HG02678 (cell line): Measurements from ENCODE around the gene KDM3B.

Source experiments
- ATAC-seq: cut with Tn5 transposase; IDR thresholded peaks from one replicate; pipeline ENCODE4 v1.9.1; 2021; ENCODE audit warnings: mild to moderate bottlenecking, moderate library complexity; ENCODE audit not compliant: unreplicated experiment

KDM3B gene

DNA sequence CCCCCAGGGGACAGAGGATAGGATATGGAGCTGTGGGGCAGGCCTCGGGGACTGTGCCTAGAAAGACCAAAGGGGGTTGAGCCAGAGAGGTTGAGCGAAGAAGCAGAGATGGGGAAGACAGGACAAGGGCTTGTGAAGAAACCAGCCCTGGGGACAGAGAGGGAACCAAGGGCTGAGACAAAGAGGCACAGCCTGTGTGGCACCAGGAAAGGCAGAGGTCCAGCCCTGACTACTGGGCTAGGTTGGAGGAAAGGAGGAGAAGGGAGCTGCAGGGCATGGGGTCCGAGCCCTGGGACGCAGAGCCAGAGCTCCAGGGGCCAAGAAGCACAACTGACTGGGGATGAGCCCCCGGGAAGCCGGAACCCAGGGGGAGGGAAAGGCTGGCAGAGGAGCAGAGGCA, 95.6 kb downstream of the KDM3B start:
- ATAC-seq: no peak

DNA sequence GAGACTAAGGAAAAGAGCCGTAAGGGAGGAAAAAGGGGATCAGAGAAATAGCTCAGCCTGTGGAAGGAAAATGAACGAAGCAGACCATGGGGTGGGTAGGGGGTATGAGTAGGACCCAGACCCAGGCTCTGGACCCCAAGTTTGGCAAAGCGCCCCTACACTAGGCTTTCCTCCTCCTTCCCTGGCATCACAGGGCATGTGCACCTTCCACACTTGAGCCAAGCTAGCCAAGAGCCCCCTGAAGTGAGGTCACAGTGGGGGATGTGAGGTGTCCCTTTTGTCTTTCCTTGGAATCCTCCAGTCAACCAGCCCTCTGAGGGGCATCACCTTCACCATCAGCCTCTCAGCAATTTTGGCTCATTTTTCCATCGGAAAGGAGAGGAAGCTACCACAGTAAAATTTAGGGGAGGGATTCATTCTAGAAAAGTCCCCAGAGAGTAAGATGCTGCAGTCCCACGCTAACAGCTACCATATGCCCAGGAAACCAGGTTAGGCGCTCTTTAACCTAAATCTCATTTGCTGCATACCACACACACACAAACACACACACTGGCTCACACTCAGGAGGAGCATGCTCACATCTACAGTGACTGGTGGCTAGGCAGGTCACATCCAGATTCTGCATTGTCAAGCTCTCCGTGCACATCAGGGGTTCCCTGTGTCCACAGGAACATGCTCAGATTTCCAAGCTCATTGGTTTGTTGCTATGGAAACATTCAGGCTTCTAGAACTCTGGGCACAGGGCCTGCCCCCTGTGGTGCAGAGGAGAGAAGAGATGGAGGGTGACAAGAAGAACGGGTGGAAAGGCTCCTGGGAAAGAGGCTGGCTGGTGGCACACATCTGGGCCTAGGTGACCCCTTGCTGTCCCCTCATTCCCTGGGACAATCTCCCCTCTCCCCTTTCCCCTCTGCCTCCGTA, 96.3 kb downstream of the KDM3B start:
- no peak for ATAC-seq

DNA sequence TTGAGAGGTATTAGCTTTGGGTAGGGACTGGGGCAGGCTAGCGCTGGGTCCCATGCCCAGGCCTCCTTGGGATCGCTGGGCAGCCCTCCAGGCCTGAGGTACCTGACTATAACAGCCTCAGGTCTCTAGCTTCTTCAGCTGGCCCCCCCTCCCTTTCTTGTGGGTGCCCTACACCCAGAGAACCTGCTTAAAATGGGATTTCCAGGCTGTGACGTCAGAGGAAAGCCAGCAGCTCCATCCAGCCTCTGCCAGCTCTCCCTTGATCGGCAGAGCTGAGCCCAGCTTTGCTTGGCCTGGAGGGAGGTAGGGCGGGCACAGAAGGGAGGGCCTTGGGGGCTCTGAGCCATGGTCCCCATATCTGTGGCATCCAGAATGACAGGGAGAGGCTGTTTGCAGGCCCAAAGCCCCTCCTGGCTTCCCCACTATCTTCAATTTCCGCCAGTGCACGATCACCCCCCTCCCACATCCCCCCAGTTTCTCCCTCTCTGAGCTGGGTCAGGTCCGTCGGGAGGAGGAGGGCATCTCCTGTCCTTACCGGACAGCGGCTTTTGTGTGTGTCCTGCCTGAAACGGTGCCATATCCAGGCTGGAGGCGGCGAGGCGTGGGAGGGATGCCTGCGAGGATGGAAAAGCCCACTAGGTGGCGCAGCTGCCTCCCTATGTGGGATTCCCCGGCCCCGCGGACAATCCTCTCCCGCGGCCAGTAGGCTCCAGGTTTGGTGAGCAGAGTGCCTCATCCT, 97.2 kb downstream of the KDM3B start:
- no peak for ATAC-seq

DNA sequence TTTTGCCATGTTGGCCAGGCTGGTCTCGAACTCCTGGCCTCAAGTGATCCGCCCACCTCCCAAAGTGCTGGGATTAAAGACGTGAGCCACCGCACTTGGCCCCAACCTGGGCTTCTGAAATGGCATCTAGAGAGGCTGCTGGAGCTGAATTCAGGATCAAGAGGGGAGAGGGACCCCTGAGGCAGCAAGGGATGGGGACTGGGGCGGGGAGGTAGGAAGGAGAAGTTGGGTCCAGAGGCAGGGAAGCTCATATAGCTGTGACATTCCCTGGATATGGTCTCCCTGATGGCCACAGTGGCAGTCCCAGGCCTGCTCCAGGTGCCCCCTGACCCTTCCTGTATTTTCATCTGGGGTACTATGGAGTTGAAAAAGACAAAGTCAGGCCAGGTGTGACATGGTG, 98.5 kb downstream of the KDM3B start:
- ATAC-seq: no peak

DNA sequence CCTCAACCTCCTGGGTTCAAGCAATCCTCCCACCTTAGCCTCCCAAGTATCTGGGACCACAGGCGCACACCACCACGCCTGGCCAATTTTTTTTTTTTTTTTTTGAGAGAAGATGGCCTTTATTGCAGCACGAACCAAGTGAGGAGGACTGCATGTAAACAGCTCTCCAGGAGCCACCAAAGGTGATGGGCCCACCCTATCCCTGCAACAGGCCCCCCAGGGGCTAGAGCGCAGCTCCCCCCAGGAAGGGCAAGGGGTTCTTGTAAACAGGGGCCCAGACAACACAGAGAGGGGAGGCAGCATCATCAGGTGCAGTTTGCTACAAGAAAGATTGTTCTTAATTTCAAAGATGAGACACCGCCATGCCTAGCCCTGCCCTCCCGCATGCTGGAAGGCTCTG, 100.2 kb downstream of the KDM3B start:
- ATAC-seq: no peak

DNA sequence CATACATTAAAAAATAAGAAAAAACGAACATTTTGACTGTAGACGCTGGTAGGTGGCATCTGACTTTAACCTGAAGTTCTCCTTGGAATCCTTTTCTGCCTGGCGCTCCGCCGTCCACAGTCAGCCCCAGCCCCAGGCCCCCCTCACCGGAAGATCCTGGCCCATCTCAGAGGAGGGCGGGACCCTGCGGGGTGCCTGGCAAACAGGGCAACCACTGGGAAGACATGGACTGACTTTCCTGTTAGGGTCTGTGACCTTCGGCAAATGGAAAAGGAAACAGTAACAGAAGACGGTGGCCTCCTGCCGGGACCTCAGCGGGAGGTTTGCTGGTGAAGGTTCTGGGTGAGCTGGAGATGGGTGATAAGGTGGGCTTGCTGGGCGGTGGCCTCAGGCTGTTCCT, 101.1 kb downstream of the KDM3B start:
- no peak for ATAC-seq

DNA sequence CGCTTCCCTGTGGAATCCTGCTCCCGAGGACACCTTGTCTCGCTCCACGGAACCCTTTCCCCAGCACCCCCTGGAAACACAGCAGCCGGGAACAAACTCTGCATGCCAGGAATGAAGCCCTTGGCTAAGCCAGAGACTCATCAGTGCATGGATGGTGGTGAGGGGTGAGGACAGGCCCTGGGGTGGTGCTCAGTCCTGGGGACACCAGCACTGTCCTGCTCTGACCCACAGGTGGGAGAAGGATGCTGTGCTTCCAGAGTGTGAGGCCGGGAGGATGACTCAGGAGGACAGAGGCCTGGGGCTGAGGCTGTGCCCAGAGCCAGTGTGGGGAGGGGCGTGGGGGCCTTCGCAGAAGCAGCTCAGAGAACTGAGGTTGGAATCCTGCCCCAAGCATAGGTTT, 101.6 kb downstream of the KDM3B start:
- ATAC-seq: no peak

DNA sequence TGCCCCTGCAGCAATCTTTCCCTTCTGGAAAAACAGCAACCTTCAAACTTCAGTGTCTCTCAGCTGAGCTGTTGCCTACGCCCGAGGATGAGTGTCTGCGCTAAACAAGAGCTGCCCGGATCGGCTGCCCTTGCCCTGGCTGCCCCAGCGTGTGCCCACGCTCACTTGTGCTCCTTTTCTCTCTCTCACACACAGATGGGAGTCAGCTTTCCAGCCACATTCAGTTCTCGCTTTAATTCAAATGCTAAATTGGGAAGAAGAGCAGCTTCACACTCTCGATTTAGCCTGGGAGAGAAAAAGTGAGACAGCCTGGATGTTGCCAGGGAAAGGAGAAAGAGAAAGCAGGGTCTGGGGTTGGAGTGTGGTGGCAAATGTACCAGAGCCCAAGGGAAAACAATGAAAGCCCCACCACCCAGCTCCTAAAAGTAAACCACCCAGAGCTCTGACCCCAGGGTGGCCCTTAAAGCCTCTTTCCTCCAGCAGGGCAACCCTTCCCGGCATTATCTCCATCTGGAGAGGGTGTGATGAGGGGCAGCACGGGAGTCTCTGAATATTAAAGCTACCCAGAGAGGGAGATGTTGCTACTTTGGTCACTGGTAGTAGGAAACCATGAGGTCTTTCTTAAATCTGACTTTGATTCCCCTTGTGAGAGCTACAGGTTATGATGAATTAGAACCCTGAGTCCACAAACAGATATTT, 102.9 kb downstream of the KDM3B start:
- no peak for ATAC-seq

DNA sequence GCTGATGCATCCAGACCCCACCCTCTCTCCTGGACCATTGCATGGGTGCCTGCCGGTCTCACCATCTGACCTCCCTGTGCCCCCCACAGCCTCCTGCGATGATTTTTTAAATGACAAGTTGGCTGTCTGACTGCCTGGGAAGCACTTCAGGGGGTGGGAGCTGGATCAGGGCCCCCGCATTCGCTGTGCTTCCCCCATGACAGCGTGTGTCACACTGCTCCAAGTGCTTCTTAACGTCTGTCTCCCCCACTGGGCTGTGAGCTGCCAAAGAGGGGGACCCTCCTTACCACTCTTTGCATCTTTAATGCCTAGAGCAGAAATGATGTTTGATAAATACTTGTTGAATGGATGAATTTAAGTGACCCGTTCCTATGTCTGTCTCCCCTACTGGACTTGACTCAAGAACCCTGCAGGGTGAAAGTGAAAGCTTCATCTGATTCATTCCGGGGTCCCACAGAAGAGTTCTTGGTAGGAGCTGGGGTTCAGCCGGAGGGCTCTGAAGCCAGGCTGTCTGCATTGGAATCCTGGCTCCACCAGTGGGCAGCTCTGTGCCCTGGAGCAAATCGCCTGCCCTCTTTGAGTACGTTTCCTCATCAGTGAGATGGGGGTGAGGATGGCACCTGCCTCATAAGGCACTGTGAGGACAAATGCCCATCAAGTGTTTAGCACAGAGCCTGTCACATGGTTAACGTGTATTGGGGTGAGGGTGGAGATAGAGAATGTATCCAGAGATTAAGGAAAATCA, 105.2 kb downstream of the KDM3B start:
- ATAC-seq: no peak

DNA sequence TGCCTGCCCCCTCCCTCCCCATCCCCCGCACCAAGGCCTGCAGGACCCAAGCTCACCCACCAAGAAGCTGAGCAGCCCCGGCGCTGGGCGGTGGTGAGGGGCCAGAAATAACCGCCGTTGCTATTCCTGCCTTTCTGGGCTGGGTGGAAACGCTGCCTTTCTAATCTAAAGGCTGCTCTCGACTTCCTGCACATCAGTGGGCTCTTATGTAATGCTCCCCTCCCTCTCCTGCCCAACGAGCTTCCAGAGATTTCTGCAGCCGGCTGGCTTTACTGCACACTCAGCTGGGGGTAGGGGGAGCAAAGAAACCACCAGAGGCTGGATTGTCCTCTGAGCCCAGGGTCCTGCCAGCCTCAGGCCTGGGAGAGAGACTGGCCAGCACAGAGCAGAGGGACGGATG, 105.9 kb downstream of the KDM3B start:
- ATAC-seq: no peak

DNA sequence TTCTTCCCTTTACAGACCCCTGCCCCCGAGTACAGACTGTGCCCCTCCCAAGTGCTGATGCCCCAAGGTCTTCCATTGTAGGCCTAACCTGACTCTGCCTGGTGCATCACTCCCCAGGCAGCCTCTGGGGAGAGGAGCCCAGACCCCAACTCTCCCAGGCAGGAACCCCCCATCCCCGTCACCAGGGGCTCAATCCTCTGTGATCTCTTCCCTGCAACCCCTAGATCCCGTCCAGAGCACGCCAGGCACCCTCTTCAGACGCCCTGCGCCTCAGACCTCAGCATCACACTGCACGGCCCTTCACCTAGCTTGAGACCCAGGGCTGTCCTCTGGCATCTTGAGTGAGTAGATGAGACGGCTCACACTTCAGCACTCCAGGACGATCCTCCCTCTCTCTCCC, 106.4 kb downstream of the KDM3B start:
- ATAC-seq: no peak

DNA sequence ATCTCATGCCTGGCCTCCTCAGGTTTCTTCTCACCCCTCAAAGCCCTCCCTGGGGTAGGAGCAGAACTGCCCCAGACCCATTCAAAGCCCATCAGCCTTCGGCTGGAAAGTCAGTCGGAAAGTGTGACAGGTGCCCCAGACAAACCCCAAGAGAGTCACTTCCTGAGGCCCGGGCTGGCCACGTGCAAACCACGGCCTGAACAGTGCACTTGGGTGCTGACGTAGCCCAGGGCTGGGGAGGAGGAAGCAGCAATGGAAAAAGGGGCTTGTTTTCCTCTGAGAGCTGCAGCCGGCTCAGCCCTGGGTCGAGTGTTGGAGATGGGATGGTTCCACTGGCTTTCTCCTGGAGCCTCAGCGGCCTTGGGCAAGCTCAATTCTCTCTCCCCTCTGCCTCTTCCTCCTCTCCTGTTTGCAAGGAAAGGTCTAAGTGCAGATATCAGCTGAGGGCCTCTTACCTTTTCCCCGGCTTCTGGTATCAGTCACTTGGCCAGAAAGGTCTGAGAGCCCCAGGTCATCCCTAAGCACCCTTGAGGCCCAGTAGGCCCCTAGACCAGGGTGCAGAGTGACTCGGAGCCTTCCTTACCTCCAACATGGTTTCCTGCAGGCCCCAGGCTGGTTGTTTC, 106.9 kb downstream of the KDM3B start:
- ATAC-seq: peak; percentile 42

DNA sequence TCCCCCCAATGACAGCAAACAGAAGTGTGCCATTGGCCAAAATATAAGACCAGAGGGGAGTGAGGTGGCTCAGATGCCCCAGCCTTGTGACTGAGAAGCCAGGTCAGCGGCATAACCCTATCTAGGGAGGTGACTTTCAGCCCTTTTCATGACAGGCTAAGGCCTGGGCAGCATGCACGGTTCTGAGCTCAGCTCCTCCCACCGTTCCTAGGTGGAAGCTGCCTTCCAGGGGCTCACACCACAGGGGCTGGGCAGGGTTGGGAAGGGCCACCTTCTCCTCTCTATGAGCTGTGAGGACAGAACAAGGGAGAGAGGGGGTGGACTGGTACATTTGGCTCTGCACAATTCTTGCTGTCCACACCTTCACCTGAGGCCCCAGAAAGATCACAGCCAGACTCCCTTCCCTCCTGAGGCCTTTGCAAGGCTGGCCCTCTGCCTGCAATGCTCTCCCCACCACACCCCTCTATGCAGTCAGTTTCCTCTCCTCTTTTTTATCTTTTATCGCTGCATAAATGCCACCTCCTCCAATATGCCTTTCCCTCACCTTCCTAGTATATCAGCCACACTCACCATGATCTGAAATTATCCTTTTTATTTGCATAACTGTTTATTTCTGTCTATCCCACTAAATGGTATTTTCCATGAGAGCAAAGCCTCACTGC, 107.7 kb downstream of the KDM3B start:
- ATAC-seq: no peak

DNA sequence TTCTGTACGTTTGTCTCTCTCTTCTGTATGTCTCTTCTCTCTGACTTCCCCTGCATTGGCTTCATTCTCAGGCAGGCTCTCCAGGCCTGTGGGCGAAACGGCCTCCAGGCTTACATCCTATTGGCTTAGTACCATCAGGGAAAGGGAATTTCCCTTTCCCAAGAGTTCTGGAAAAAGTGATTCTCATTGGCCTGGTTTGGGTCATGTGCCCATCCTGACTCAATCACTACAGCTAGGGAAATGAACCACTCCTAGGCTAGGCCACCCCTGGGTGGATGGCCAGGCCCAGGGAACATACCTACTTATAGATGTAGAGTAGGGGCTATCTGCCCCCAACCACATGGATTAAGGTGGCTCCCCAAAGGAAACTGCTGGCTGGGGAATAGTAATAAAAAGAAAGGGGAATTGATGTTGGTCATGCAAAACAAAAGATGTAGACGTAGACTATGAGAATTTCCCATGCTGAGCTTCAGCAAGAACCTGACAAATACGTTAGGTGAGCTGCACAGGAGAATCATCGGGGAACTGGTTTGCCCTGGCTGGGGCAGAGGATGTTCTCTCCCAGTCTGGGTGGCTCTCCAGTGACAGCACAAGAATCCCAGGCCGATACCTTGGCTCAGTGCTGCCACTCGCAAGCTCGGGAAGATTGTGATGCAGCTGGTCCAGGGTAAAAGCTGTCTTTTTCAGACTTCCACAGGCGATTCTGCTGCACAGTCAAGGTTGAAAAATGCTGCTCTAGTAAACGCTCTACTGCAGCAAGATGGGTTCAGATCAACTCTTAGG, 109.0 kb downstream of the KDM3B start:
- no peak for ATAC-seq

DNA sequence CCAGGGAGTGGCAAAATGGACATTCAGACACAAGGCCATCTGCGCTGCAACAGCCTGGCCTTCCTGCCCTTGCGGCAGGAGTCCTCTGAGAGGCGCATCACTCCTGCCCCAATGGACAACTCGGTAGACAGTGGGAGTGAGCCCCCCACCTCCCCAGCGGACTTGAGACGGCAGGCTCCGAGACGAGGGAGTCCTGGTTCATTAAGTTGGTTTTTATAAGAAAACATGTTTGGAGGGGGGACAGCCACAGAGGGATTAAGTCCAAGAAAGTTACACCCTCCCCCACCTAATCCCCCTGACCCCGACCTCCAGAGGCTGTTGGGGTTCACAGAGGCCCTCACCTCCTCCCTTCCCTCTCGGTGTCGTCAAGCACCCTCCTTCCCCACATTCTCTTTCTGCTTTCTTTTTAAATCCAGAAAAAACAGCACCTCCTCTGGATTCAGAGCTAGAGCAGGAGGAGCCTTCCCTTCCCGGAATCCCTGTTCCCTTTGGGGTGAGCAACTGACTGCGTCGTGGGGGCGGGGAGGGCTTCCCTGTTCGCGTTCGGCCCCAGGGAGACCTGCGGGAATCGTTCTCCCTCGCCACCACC, 111.0 kb downstream of the KDM3B start:
- no peak for ATAC-seq

DNA sequence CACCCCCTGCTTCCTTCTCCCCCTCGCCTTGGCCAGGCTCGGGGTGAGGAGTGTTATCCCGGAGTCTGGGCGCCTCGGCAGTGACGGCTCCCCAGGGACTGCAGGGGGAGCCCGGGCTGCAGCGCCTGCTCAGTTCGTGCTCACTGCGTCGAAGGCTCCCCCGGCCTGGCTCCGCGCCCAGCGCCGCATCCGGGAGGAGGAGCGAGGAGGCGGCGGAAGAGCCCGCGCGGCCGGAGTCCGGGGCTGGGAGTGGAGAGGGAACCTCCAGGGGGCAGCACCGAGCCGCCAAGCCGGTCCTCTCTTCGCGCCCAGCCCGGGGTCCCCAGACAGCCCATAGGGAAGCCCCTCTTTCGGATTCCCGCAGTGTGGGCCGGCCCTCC, 111.5 kb downstream of the KDM3B start:
- peak; percentile 47 for ATAC-seq

DNA sequence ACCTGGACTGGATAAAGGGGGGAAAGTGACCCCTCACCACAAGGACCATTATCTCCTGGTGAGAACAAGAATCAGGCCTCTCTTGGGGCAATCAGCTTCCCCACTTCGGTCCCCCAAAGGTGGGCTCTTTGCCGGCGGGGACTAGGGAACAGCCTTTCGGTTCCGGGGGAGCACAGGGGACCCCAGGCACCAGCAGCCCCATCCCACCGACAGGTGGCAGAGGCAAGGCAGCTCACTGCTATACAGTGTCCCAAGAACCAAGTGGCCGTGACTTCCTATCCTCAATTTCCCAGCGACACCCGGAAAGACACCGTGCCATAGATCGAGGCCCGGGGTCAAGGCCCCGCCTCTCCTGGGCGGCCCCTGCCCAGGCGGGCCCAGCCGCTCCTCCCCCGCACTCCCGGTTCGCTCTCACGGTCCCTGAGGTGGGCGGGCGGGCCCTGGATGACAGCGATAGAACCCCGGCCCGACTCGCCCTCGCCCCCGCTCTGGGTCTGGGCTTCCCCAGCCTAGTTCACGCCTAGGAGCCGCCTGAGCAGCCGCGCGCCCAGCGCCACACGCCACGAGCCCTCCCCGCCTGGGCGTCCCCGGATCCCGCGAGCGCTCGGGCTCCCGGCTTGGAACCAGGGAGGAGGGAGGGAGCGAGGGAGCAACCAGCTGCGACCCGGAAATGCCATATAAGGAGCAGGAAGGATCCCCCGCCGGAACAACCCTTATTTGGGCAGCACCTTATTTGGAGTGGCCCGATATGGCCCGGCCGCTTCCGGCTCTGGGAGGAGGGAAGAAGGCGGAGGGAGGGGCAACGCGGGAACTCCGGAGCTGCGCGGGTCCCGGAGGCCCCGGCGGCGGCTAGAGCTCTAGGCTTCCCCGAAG, 112.1 kb downstream of the KDM3B start:
- peak; percentile 78 for ATAC-seq
